Neuron (in vitro differentiated cells): ENCODE measurements around the gene FBXW8.

Experiments
- H2AFZ ChIP-seq: one replicate; pipeline ENCODE4 v1.6.1; 2013; ENCODE audit warnings: low read depth, mild to moderate bottlenecking, inconsistent platforms, low read length, moderate library complexity
- H3K27me3 ChIP-seq: one replicate; pipeline ENCODE4 v1.6.1; 2013; ENCODE audit warnings: low read length; ENCODE audit not compliant: insufficient read depth
- H3K36me3 ChIP-seq: one replicate; pipeline ENCODE4 v1.6.1; 2013; ENCODE audit warnings: low read length; ENCODE audit not compliant: insufficient read depth
- H3K4me1 ChIP-seq: one replicate; pipeline ENCODE4 v1.6.1; 2013; ENCODE audit warnings: low read length; ENCODE audit not compliant: insufficient read depth
- H3K4me3 ChIP-seq: 2 replicates; pipeline ENCODE4 v1.5.1; 2013; ENCODE audit warnings: mild to moderate bottlenecking, low read length, moderate library complexity
- H3K9me3 ChIP-seq: one replicate; pipeline ENCODE4 v1.6.1; 2013; ENCODE audit warnings: low read length

Gene FBXW8

GRCh38 chr12:116910645-116911451, at the start of gene FBXW8:
TSS of gene FBXW8 (plus strand) at chr12:116910950. CDS start at chr12:116911038, 88 bp downstream.
- Histone ChIP-seq H2AFZ (peak within 1 kb of the TSS; percentile 87), H3K36me3 (no peaks in the 10 kb centered on the region), H3K27me3 (peaks cover 5% of the 10 kb centered on the region), H3K9me3 (no peaks in the 10 kb centered on the region), H3K4me1 (peaks cover 4% of the 10 kb centered on the region), H3K4me3 (peak within 1 kb of the TSS; percentile 73)

GRCh38 chr12:116861320-116861719, 49.4 kb upstream of the FBXW8 start:
- H3K27me3 ChIP-seq, result no peaks in the 10 kb centered on the region
- H3K4me1 ChIP-seq, result peaks cover 37% of the 10 kb centered on the region
- H3K4me3 ChIP-seq, result no peak overlapping the region
- H3K9me3 ChIP-seq, result no peaks in the 10 kb centered on the region
- peak overlapping the region; percentile 69 for H2AFZ ChIP-seq
- no peaks in the 10 kb centered on the region for H3K36me3 ChIP-seq

DNA sequence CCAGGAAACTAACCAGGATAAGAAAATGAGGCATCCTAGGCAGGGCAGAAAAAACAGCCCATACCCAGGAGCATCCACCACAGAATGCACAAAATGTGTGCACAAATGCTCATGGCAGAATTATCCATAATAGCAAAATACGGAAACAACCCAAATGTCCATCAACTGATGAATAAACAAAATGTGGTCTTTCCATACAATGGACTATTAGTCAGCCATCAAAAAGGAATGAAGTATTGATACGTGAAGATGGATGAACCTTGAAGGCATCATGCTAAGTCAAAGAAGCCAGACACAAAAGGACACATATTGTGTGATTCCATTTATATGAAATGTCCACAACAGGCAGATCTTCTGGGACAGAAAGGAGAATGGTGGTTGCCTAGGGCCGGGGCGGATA, 48.6 kb upstream of the FBXW8 start:
- no peak overlapping the region for H3K4me3 ChIP-seq
- peak overlapping the region; percentile 69 for H2AFZ ChIP-seq
- no peaks in the 10 kb centered on the region for H3K36me3 ChIP-seq
- H3K27me3 ChIP-seq, result no peaks in the 10 kb centered on the region
- H3K9me3 ChIP-seq, result no peaks in the 10 kb centered on the region
- H3K4me1 ChIP-seq, result peaks cover 37% of the 10 kb centered on the region

DNA sequence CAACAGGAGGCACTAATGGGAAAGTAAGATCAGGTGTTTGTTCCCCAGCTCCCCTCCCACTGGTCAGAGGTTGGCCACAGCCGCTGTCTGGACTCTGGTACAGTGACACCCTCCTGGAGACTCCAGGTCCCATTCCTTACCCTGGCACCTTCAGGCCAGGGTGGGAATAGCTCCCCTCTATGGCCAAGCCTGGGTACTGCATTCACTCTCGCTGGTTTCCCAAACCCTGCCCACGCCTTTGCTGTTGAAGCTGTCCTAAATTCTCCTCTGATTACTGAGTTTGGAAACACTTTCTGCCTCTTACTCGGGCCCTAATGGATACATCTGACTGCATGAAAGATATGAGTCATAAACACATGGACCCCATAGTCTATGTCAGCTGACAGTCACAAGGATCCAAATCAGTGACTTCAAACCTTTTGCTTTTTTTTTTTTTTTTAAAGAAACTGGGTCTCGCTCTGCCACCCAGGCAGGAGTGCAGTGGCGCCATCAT, 47.4 kb upstream of the FBXW8 start:
- peaks cover 34% of the 10 kb centered on the region for H3K4me1 ChIP-seq
- H3K36me3 ChIP-seq, result no peaks in the 10 kb centered on the region

GRCh38 chr12:116864371-116865160, 46.2 kb upstream of the FBXW8 start:
- Histone ChIP-seq H3K4me1 (peaks cover 22% of the 10 kb centered on the region), H2AFZ (no peak overlapping the region), H3K9me3 (no peaks in the 10 kb centered on the region), H3K27me3 (peaks cover 6% of the 10 kb centered on the region), H3K4me3 (no peak overlapping the region), H3K36me3 (no peaks in the 10 kb centered on the region)

More for the DNA sequence above, 47.4 kb upstream of the FBXW8 start:
- Histone ChIP-seq H2AFZ (no peak overlapping the region), H3K4me3 (no peak overlapping the region), H3K27me3 (peaks cover 2% of the 10 kb centered on the region), H3K9me3 (no peaks in the 10 kb centered on the region)

DNA sequence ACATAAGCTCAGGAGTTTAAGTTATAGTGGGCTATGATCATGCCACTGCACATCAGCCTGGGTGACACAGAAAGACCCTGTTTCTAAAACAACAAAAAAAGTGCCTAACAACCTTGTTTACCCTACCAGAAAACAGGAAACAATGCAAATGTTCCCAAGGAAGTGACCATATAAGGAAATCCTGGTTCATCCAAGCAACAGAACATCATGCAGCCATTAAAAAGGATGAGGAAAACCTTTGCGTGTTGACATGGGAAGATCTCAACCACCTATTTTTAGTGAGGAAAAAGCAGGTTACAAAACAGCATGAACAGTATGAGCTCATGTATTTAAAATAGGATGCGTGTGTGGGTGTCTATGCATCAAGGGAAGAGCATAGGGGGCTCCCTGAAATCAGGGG, 43.2 kb upstream of the FBXW8 start:
- H3K4me1 ChIP-seq, result no peaks in the 10 kb centered on the region
- H3K27me3 ChIP-seq, result peaks cover 6% of the 10 kb centered on the region
- H3K9me3 ChIP-seq, result no peaks in the 10 kb centered on the region
- no peak overlapping the region for H2AFZ ChIP-seq
- no peak overlapping the region for H3K4me3 ChIP-seq
- no peaks in the 10 kb centered on the region for H3K36me3 ChIP-seq

DNA sequence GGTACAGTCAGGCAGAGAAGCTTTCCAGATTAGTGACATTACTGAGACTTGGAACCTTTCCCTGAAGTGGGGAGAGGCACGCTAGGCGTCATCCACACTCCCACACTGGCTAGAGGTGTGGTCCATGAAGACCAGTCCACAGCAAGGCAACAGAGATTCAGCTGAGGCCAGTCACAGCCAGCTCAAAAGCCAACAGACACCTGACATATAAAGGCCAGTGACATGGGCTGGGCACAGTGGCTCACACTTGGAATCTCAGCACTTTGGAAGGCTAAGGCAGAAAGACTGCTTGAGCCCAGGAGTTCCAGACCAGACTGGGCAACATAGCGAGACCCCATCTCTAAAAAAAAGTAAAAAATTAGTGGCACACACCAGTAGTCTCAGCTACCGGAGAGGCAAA, 40.4 kb upstream of the FBXW8 start:
- peaks cover 3% of the 10 kb centered on the region for H3K9me3 ChIP-seq
- no peaks in the 10 kb centered on the region for H3K4me1 ChIP-seq
- H3K36me3 ChIP-seq, result no peaks in the 10 kb centered on the region

DNA sequence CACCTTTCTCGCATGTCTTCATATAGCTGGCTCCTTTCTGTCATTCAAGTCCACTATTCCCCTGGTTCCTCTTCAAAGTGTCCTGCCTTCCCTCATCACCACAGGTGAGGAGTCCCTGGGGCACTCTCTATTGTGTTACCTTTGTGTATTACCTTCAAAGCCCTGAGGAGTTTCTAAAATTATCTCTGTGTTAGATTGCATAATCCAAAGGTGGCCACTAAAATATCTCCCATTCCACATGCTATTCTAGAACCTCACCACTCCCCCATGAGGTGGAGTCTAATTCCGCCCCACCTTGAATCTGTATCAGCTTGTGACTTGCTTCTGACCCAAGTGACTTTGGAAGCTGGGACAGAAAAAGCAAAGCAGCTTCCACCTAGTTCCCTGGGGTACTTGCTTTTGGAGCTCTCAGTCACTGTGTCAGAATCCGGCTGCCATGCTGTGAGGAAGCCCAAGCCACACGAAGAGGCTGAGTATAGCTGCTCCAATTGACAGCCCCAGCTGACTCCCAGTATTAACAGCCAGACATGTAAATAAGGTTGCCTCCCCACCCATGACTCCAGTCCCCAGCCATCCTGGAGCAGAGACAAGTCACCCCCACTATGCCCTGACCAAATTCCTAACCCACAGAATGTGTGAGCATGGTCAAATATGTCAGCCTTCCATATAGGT, 36.3 kb upstream of the FBXW8 start:
- H2AFZ ChIP-seq, result no peak overlapping the region
- H3K4me3 ChIP-seq, result no peak overlapping the region
- H3K27me3 ChIP-seq, result peaks cover 26% of the 10 kb centered on the region

More for the DNA sequence above, 40.4 kb upstream of the FBXW8 start:
- Histone ChIP-seq H3K4me3 (no peak overlapping the region), H3K27me3 (peaks cover 9% of the 10 kb centered on the region), H2AFZ (no peak overlapping the region)

DNA sequence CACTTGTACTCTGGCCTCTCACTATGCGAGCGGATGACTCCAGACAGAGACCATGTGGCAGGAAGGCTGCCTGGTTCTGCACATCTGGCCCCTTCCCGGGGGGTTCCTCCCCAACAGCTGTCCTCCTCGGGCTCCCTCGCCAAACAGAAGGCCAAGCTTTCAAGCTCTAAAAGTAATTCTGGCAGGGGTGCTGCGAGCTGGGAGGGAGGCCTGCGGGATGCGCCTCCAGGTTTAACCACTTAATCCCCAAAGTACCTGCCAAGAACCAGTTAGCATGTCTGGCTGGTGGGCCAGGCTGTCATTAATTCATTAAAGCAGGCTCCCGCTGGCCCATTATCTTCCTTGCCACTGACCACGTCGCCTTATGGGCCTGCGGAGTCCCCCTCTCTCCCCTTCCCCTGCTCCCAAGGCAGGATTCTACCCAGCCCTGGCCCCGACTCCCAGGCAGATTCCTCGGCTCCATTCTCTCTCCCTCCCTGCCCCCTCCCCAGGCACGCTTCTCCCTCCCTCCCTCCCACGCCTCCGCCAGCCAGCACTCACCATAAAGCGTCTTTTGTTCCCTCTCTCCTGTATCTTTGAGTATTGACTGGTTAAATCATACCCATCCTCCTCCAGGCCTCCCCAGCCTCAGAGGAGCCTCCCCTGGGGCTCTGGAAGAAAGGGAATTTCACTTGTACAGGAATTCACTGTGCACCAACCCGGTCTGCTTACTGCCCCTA, 34.4 kb upstream of the FBXW8 start:
- Histone ChIP-seq H3K4me1 (peaks cover 36% of the 10 kb centered on the region), H3K27me3 (peaks cover 38% of the 10 kb centered on the region), H2AFZ (no peak overlapping the region), H3K36me3 (no peaks in the 10 kb centered on the region), H3K4me3 (peak overlapping the region; percentile 20), H3K9me3 (peaks cover 3% of the 10 kb centered on the region)

More for the DNA sequence above, 36.3 kb upstream of the FBXW8 start:
- Histone ChIP-seq H3K9me3 (peaks cover 3% of the 10 kb centered on the region), H3K36me3 (no peaks in the 10 kb centered on the region), H3K4me1 (peaks cover 25% of the 10 kb centered on the region)

DNA sequence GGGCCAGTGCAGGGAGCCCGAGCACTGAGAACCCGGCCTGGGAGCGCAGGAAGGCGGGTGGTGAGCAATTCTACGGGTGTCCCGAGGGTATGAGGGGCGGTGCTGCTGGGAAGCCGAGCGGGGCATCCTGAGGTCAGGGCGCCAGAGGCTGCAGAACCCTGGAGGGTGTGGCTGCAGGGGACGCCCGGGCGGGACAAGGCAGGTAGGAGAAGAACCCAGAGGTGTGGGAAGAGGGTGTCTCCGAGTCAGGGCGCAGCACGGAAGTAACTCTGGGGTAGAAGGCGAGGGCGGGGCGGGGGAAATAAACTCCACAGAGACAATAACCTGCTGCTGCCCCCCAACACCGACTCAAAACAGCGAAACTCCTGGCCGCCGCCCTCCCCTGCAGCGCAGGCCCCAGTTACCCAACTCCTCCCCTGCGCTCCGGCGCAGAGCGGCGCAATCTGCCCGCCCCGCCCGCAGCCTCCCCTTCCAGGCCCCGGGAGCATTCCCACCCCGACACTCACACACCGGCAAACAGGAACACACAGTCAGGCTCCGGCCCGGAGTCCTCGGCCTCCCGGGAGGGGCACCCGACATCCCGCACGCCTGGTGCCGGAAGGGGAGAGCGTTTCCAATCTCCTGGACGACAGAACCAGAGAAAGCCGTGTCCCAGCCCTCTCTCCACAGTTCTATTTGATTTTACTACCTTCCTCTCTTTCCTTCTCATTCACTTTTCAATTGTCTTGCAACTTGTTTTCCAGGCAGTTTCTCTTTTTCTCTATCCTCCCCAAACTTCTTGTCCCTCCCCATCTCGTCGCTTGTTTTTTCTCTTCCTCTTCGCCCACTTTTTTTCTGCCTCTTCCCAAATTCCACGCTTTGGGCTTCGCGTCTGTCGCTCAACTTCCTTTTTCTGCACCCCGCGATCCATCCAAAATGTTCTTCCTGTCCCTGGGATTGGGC, 31.9 kb upstream of the FBXW8 start:
- H3K4me3 ChIP-seq, result peak overlapping the region; percentile 50
- peaks cover 59% of the 10 kb centered on the region for H3K27me3 ChIP-seq
- H3K4me1 ChIP-seq, result peaks cover 46% of the 10 kb centered on the region
- peaks cover 3% of the 10 kb centered on the region for H3K9me3 ChIP-seq
- peak overlapping the region; percentile 30 for H2AFZ ChIP-seq
- H3K36me3 ChIP-seq, result no peaks in the 10 kb centered on the region

DNA sequence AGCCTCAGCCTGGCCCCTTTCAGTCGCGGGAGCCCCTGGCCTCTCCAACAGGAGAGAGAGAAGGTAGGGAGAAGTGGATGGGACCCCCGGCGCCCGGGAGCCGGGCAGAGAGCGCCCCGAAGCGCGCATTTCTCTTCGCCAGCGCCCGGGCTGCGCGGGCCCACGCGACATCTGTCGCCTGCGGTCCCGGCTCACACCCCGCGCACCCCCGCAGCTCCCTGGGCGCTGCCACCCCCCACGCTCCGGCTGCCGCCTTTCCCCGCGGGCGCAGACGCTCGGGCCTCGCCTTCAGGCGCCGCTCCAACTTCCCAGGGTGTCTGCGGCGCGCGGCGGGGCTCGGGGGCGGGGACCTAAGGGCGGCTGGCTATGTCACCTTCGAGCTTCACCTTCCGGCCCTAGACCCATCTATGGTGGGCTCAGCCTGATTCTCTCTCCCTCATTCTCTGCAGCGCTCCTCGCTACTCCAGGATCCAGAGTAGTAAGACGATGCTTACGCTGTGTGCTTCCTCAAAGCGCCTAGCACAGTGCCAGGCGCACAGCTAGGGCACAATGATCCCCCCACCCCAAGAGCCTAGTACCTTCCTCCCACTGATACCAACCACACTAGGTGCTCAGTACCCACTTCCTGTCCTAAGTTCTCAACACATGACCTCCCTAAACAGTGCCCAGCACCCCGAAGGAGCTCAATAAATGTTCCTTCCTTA, 31.1 kb upstream of the FBXW8 start:
- Histone ChIP-seq H3K9me3 (peaks cover 2% of the 10 kb centered on the region), H2AFZ (peak overlapping the region; percentile 30), H3K4me1 (peaks cover 46% of the 10 kb centered on the region), H3K4me3 (peak overlapping the region; percentile 50), H3K36me3 (no peaks in the 10 kb centered on the region), H3K27me3 (peaks cover 61% of the 10 kb centered on the region)
